GM06990 (cell line): ENCODE data around the gene SUSD1.

ENCODE experiments used
- DNase-seq: peaks from one replicate; pipeline ENCODE4 v3.0.0-alpha.2; 2011; ENCODE audit not compliant: insufficient read length; ENCODE audit errors: extremely low read depth
- H3K27me3 ChIP-seq: replicated peaks from 2 replicates; pipeline ENCODE4 v1.6.0; 2011; ENCODE audit warnings: low read length; ENCODE audit not compliant: control insufficient read depth, insufficient read depth
- H3K36me3 ChIP-seq: 2 replicates; pipeline ENCODE4 v1.5.1; 2011; ENCODE audit warnings: low read length; ENCODE audit not compliant: control insufficient read depth, insufficient read depth
- H3K4me3 ChIP-seq: replicated peaks from 2 replicates; pipeline ENCODE4 v1.5.1; 2011; ENCODE audit warnings: low read depth, mild to moderate bottlenecking, control low read depth, low read length
- TF ChIP-seq, protein P1 (sequence below): IDR thresholded peaks from 2 replicates; pipeline ENCODE4 v1.5.1; 2011; ENCODE audit warnings: low read length, control low read depth, mild to moderate bottlenecking, inconsistent platforms; ENCODE audit not compliant: insufficient read depth, poor library complexity, severe bottlenecking

The SUSD1 gene

DNA sequence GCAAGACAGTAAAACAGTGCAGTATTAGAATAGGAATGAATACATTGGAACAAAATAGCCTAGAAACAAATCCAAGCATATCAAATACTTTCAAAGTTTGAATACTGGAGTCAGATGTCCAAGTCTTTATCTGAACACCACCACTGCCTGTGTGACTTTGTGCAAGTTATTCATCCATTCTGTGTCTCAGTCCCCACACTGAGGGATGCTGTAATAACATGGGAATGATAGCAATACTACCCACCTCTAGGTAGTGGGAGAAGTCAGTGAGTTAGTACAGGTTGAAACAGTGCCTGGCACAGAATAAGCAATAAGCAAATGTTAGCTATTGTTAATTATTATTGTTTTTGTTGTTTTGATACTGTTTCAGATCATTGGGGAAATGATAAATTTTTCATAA lies 130.9 kb downstream of the SUSD1 start:
- Histone ChIP-seq H3K4me3 (no peak overlapping the region), H3K27me3 (no peaks in the 10 kb centered on the region), H3K36me3 (peaks cover 3% of the 10 kb centered on the region)
- TF ChIP-seq, protein P1, sequence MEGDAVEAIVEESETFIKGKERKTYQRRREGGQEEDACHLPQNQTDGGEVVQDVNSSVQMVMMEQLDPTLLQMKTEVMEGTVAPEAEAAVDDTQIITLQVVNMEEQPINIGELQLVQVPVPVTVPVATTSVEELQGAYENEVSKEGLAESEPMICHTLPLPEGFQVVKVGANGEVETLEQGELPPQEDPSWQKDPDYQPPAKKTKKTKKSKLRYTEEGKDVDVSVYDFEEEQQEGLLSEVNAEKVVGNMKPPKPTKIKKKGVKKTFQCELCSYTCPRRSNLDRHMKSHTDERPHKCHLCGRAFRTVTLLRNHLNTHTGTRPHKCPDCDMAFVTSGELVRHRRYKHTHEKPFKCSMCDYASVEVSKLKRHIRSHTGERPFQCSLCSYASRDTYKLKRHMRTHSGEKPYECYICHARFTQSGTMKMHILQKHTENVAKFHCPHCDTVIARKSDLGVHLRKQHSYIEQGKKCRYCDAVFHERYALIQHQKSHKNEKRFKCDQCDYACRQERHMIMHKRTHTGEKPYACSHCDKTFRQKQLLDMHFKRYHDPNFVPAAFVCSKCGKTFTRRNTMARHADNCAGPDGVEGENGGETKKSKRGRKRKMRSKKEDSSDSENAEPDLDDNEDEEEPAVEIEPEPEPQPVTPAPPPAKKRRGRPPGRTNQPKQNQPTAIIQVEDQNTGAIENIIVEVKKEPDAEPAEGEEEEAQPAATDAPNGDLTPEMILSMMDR, result no peak
- no peak for DNase-seq

DNA sequence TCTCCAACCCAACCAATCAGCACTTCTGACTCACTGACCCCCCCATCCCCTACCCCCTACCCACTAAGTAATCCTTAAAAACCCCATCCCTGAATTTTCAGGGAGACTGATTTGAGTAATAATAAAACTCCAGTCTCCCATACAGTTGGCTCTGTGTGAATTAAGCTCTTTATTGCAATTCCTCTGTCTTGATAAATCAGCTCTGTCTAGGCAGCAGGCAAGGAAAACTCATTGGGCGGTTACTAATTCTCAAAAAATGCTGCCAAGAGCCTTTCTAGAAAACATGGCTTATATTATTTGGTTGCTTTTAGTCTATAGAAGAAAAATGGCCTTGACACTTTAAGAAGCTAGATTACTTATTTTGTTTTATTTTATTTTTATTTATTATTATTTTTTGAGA lies 131.7 kb downstream of the SUSD1 start:
- TF ChIP-seq, protein P1, result no peak
- no peak for DNase-seq
- H3K36me3 ChIP-seq, result peaks cover 3% of the 10 kb centered on the region
- no peak overlapping the region for H3K4me3 ChIP-seq
- H3K27me3 ChIP-seq, result no peaks in the 10 kb centered on the region

DNA sequence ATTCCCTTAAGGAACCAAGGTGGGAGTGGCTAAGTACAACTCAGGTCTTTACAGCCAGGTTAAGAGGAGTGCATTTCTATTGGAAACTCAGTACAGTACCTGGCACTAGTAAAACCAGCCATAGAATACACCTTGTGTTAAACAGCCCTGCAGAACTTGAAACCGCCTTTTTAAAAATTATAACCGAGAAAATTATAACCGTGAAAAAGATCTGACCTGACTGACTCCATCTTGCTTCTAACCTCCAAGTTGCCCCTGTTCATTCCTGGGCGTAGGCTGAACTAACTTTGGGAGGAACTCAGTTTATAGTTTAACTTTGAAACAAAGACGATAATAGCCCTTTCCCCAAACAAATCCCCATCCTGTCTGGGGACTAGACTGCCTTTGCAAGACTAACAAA lies 132.3 kb downstream of the SUSD1 start:
- TF ChIP-seq, protein P1, result no peak
- no peaks in the 10 kb centered on the region for H3K27me3 ChIP-seq

DNA sequence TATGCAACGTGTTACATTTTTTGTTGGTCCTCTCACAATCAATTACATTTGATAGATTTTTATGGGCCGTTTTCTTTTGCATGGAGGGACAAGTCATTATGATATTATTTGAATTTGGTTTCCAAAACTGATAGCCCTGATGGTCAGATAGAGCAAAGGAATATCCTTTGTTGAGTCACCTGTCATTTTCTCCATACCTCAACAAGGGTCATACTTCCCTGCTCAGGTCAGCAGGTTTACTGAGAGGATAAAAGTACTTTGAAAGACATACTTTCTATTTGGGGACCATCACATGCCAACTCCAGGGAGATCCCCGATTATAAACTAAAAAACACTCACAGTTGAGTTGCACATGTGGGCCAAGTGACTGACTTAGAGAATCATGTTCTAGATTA lies 132.9 kb downstream of the SUSD1 start:
- Histone ChIP-seq H3K27me3 (no peaks in the 10 kb centered on the region), H3K36me3 (peaks cover 3% of the 10 kb centered on the region), H3K4me3 (no peak overlapping the region)
- TF ChIP-seq, protein P1, result no peak
- no peak for DNase-seq

More for the DNA sequence above, 132.3 kb downstream of the SUSD1 start:
- DNase-seq, result no peak
- peaks cover 3% of the 10 kb centered on the region for H3K36me3 ChIP-seq
- H3K4me3 ChIP-seq, result no peak overlapping the region

DNA sequence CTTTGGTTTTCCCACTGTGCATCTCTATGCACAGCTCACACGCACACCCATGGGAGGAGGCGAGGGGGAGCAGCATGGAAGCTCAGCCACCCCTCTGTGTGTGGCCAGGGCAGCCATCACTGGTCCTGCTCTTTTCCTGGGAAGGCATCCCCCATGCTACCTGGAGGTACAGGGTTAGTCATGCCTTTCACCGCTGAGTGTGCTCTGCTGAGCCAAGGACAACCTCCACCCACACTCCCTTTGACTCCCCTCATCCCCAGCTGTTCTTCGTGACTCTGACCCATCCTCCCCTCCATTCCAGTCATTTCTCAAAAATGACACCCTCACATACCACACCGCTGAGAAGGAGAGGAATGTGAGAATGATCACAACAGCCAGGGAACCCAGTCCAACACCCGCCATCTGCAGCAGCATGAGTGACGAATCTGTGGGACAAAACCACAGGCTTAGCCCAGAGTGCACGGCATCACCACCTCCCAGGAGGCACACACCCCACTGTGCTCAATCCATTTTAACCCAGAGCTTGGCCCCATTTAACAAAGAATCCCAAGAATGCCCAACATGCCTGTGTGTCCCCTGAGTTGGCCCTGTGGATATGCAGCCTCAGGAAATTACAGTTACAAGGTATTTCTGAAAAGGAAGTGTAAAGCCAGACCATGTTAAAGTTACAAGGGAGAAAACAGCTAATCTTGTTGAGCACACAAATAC lies 133.4 kb downstream of the SUSD1 start:
- Histone ChIP-seq H3K27me3 (no peaks in the 10 kb centered on the region), H3K4me3 (no peak overlapping the region), H3K36me3 (peaks cover 3% of the 10 kb centered on the region)
- DNase-seq, result no peak
- TF ChIP-seq, protein P1, result no peak

DNA sequence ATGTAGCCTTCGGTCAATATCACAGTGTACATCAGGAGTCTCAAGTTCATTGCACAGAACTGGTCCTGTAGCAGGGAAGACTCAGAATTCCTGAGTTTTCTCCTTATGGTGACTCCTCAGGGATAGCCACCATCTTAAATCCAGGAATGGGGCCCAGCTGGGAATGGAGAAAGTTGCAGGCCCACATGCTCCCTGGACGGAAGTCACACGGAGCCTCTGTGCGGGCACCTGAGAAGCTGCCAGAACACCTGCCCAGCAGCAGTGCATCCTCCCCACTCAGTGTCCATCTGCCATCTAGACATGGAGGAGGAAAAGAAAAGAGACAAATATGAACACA lies 133.9 kb downstream of the SUSD1 start:
- H3K27me3 ChIP-seq, result no peaks in the 10 kb centered on the region
- no peak overlapping the region for H3K4me3 ChIP-seq
- peaks cover 3% of the 10 kb centered on the region for H3K36me3 ChIP-seq
- DNase-seq, result no peak
- TF ChIP-seq, protein P1, result no peak
